GM18502 (cell line): ENCODE measurements around the gene SSRP1.

Source experiments
- ATAC-seq: cut with Tn5 transposase; IDR thresholded peaks from one replicate; pipeline ENCODE4 v1.9.1; 2021; ENCODE audit warnings: mild to moderate bottlenecking; ENCODE audit not compliant: unreplicated experiment, poor library complexity

The SSRP1 gene

GRCh38 chr11:57276971-57277675 lies 58.6 kb downstream of the SSRP1 start:
- no peak for ATAC-seq

GRCh38 chr11:57276169-57276970 lies 59.3 kb downstream of the SSRP1 start:
- no peak for ATAC-seq
